HG03378 (cell line): ENCODE data around the gene USP47.

Experiments
- ATAC-seq: cut with Tn5 transposase; IDR thresholded peaks from one replicate; pipeline ENCODE4 v1.9.1; 2021; ENCODE audit warnings: mild to moderate bottlenecking, moderate library complexity; ENCODE audit not compliant: unreplicated experiment

USP47 gene

GRCh38 chr11:11841723-11842420 lies at the start of gene USP47:
USP47 (plus strand) TSS chr11:11841972; CDS start chr11:11842186, 214 bp downstream.
- ATAC-seq = peak; percentile 50

GRCh38 chr11:11793073-11793472 lies 48.7 kb upstream of the USP47 start:
- no peak for ATAC-seq

GRCh38 chr11:11798586-11799438 lies 43.0 kb upstream of the USP47 start:
- ATAC-seq = no peak

GRCh38 chr11:11805228-11805627 lies 36.5 kb upstream of the USP47 start:
- no peak for ATAC-seq

- no peak for ATAC-seq
These were observed 35.7 kb upstream of the USP47 start for GRCh38 chr11:11806074-11806473.

- ATAC-seq = no peak
These were observed 35.2 kb upstream of the USP47 start for GRCh38 chr11:11806586-11806985.

GRCh38 chr11:11807811-11808782 lies 33.7 kb upstream of the USP47 start:
- no peak for ATAC-seq

- no peak for ATAC-seq
These were observed 32.7 kb upstream of the USP47 start for GRCh38 chr11:11808992-11809615.

- ATAC-seq = no peak
These were observed 30.7 kb upstream of the USP47 start for GRCh38 chr11:11810764-11811726.

- no peak for ATAC-seq
These were observed 28.3 kb upstream of the USP47 start for GRCh38 chr11:11813288-11813962.

- ATAC-seq = no peak
These were observed 26.9 kb upstream of the USP47 start for GRCh38 chr11:11814614-11815452.

GRCh38 chr11:11816511-11817314 lies 25.1 kb upstream of the USP47 start:
- no peak for ATAC-seq

- ATAC-seq = no peak
These were observed 23.8 kb upstream of the USP47 start for GRCh38 chr11:11817957-11818356.

- no peak for ATAC-seq
These were observed 23.1 kb upstream of the USP47 start for GRCh38 chr11:11818529-11819121.

GRCh38 chr11:11821899-11822298 lies 19.9 kb upstream of the USP47 start:
- ATAC-seq = no peak

- no peak for ATAC-seq
These were observed 18.8 kb upstream of the USP47 start for GRCh38 chr11:11822946-11823345.

- ATAC-seq = no peak
These were observed 15.5 kb upstream of the USP47 start for GRCh38 chr11:11826260-11826659.
